Tibial artery (tissue), 4 donors: ENCODE results near the gene OR51A4.

Experiments used
- DNase-seq, 2 donors: peaks; one replicate each; pipeline ENCODE4 v3.0.0-alpha.2; 2019
- H3K27ac ChIP-seq, 2 donors: fragments of 200-600 bp; sonication (generic) in 1 of 2; 1 replicate in 1 of 2; 2 replicates in 1 of 2; pipeline ENCODE4 v1.5.1; 2018 to 2019; ENCODE audit warnings: mild to moderate bottlenecking in 1 of 2
- H3K27me3 ChIP-seq, 2 donors: fragments of 200-600 bp; sonication (generic) in 1 of 2; one replicate each; pipeline versions ENCODE4 v1.5.1 to v1.6.0; 2016 to 2019
- H3K36me3 ChIP-seq, 3 donors: fragments of 200-600 bp; sonication (generic) in 2 of 3; one replicate each; pipeline ENCODE4 v1.5.1; 2016 to 2019; ENCODE audit warnings: mild to moderate bottlenecking in 2 of 3
- H3K4me1 ChIP-seq, 4 donors: fragments of 200-600 bp; sonication (generic) in 2 of 4; 1 replicate in 3 of 4; 2 replicates in 1 of 4; pipeline ENCODE4 v1.5.1; 2016 to 2019
- H3K4me3 ChIP-seq, 2 donors: fragments of 200-600 bp; sonication (generic) in 1 of 2; 1 replicate in 1 of 2; 2 replicates in 1 of 2; pipeline ENCODE4 v1.5.1; 2018 to 2019; ENCODE audit warnings: mild to moderate bottlenecking in 2 of 2
- H3K9me3 ChIP-seq, 3 donors: fragments of 200-600 bp; sonication (generic) in 1 of 3; one replicate each; pipeline ENCODE4 v1.5.1; 2016 to 2019
- intact Hi-C: fragments of 100-400 bp; cut with DNase I; formaldehyde crosslinking; loops from one replicate; pipeline ENCODE4 v1.15.0; 2023; ENCODE audit warnings: low total_unique reads
- TF ChIP-seq, protein P1 (sequence below), 2 experiments: fragments of 200-600 bp in 1 of 2; fragments of 450-650 bp in 1 of 2; IDR thresholded peaks; one replicate each; pipeline ENCODE4 v1.5.1; 2017 to 2019; ENCODE audit warnings: antibody characterized with exemption in 2 of 2, mild to moderate bottlenecking in 1 of 2, moderate library complexity in 1 of 2

OR51A4 gene, protein sequence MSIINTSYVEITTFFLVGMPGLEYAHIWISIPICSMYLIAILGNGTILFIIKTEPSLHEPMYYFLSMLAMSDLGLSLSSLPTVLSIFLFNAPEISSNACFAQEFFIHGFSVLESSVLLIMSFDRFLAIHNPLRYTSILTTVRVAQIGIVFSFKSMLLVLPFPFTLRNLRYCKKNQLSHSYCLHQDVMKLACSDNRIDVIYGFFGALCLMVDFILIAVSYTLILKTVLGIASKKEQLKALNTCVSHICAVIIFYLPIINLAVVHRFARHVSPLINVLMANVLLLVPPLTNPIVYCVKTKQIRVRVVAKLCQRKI

DNA sequence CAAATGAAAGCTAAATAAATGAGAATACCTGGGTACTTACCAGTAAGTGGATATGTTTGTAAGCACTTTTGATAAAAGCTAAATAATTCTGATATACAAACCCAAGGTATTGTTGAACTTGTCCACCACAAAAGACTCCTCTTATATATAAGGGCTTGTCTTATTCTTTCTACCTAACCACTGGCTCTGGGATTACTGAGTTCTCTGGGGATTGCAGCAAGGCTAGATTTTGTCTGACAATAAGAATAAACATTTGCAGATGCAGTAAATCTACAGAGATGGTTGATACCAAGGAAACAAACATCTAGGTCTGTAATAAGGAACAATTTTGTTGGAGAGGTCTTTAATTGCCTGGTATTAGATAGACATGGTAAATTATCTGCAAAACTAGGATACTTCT lies at the start of gene OR51A4:
OR51A4 (minus strand) TSS at position 101 of the 400 bp plus-strand sequence. CDS start 505 bp downstream, outside the sequence.
- intact Hi-C loops = no loop called here
- TF ChIP-seq, protein P1, sequence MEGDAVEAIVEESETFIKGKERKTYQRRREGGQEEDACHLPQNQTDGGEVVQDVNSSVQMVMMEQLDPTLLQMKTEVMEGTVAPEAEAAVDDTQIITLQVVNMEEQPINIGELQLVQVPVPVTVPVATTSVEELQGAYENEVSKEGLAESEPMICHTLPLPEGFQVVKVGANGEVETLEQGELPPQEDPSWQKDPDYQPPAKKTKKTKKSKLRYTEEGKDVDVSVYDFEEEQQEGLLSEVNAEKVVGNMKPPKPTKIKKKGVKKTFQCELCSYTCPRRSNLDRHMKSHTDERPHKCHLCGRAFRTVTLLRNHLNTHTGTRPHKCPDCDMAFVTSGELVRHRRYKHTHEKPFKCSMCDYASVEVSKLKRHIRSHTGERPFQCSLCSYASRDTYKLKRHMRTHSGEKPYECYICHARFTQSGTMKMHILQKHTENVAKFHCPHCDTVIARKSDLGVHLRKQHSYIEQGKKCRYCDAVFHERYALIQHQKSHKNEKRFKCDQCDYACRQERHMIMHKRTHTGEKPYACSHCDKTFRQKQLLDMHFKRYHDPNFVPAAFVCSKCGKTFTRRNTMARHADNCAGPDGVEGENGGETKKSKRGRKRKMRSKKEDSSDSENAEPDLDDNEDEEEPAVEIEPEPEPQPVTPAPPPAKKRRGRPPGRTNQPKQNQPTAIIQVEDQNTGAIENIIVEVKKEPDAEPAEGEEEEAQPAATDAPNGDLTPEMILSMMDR (IDR thresholded peaks at IDR 0.05) = no peak
- no peaks in the 10 kb centered on the region for H3K36me3 ChIP-seq
- no peak within 1 kb of the TSS for H3K27ac ChIP-seq
- no peak within 1 kb of the TSS for H3K4me3 ChIP-seq
- H3K27me3 ChIP-seq = no peaks in the 10 kb centered on the region
- no peak for DNase-seq
- H3K9me3 ChIP-seq = no peaks in the 10 kb centered on the region
- no peaks in the 10 kb centered on the region for H3K4me1 ChIP-seq

DNA sequence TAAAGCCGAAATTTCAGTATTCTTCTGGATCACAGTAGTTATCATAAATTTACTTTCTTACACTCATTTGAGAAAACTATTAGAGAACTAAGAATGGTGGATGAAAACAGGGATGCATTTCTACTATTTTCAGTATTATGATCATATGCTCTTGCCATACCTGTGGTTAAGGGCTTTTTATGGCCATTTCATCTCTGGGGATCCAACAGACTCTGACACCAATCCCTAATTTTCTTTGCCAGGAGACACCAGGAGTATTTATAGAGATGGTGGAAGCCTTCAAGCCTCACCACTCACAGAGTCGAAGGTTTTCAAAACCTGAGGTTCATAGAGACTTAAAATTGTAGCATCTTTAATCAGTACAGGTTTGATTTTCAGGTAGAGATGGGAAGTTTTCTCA lies 47.1 kb upstream of the OR51A4 start, which contains the start of gene OR51L1:
OR51L1 (plus strand) TSS at position 301 of the 400 bp plus-strand sequence. CDS start 4,132 bp downstream, outside the sequence.
- Histone ChIP-seq H3K9me3 (no peaks in the 10 kb centered on the region), H3K27me3 (no peaks in the 10 kb centered on the region), H3K36me3 (no peaks in the 10 kb centered on the region), H3K4me1 (no peaks in the 10 kb centered on the region), H3K27ac (no peak within 1 kb of the TSS), H3K4me3 (no peak within 1 kb of the TSS)
- intact Hi-C loops = no loop called here
- no peak for DNase-seq
- TF ChIP-seq, protein P1 (IDR thresholded peaks at IDR 0.05) = no peak

DNA sequence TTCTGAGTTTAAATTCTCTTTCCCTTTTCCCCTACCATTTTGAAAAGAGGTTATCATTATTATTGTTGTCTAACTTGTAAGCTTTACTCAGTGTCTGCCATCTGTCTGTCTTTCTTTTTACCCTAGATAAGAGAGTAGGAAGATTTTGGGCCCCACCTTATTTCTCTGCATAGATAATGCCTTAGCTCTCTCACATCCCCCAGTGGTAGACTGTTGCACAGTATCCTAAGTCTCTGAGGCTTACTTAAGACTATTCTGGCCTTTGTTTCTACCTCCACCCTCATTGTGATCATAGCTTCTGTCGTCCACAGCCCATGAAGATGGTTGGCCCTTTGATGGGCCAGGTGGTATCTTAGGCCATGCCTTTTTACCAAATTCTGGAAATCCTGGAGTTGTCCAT lies 43.7 kb upstream of the OR51A4 start:
- TF ChIP-seq, protein P1 (IDR thresholded peaks at IDR 0.05) = no peak
- DNase-seq = no peak
- no peaks in the 10 kb centered on the region for H3K4me1 ChIP-seq
- no peak overlapping the region for H3K4me3 ChIP-seq
- no peaks in the 10 kb centered on the region for H3K9me3 ChIP-seq
- H3K27ac ChIP-seq = no peak overlapping the region
- no peaks in the 10 kb centered on the region for H3K27me3 ChIP-seq
- no peaks in the 10 kb centered on the region for H3K36me3 ChIP-seq
- intact Hi-C loops = no loop called here

DNA sequence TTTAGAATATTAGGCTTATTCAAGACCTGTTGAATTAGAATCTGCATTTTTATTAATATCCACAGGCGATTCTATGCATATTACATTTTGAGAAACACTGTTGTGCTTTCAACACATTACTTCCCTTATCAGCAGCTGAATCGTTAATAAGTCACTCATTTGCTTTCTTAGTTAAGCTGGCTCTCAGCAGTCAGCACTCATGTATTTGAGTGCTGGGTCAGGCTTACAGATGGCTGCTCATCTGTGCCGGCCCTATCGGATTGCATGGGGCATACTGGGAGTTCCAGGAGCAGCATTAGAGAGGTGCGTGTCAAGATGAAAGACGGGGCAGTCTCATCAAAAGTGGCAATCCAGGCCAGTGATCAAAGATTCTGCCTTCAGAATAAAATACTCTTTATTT lies 36.4 kb upstream of the OR51A4 start:
- no peak for DNase-seq
- Histone ChIP-seq H3K4me1 (no peaks in the 10 kb centered on the region), H3K36me3 (no peaks in the 10 kb centered on the region), H3K4me3 (no peak overlapping the region), H3K9me3 (no peaks in the 10 kb centered on the region), H3K27ac (no peak overlapping the region), H3K27me3 (no peaks in the 10 kb centered on the region)
- intact Hi-C loops = no loop called here
- TF ChIP-seq, protein P1 (IDR thresholded peaks at IDR 0.05) = no peak

DNA sequence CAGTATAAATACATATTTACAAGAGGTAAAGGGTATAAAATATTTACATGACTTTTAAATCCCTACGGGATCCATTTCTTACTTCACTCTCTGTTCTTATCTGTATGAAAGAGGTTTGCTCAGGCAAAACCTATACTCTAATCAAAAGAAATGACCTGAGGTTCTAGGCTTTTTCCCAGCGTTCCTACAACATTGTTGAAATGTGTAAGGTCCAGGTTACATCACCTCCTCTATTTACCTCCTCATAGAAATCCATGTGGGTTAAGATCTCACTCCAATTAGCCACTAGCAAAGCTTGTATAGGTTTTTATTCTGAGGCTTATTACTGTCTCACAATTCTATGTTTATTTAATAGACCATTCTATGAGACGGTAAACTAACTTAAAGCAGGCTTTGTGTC lies 35.3 kb upstream of the OR51A4 start:
- Histone ChIP-seq H3K4me1 (no peaks in the 10 kb centered on the region), H3K36me3 (no peaks in the 10 kb centered on the region), H3K9me3 (no peaks in the 10 kb centered on the region), H3K27ac (no peak overlapping the region), H3K27me3 (no peaks in the 10 kb centered on the region), H3K4me3 (no peak overlapping the region)
- intact Hi-C loops = no loop called here
- TF ChIP-seq, protein P1 (IDR thresholded peaks at IDR 0.05) = no peak
- no peak for DNase-seq
